GM19455 (cell line): Measurements from ENCODE around the gene CTNNA2.

Experiments
- ATAC-seq: cut with Tn5 transposase; IDR thresholded peaks from one replicate; pipeline ENCODE4 v1.9.1; 2021; ENCODE audit not compliant: unreplicated experiment

The CTNNA2 gene

GRCh38 chr2:79780781-79781180 is 267.9 kb downstream of the CTNNA2 start:
- no peak for ATAC-seq

DNA sequence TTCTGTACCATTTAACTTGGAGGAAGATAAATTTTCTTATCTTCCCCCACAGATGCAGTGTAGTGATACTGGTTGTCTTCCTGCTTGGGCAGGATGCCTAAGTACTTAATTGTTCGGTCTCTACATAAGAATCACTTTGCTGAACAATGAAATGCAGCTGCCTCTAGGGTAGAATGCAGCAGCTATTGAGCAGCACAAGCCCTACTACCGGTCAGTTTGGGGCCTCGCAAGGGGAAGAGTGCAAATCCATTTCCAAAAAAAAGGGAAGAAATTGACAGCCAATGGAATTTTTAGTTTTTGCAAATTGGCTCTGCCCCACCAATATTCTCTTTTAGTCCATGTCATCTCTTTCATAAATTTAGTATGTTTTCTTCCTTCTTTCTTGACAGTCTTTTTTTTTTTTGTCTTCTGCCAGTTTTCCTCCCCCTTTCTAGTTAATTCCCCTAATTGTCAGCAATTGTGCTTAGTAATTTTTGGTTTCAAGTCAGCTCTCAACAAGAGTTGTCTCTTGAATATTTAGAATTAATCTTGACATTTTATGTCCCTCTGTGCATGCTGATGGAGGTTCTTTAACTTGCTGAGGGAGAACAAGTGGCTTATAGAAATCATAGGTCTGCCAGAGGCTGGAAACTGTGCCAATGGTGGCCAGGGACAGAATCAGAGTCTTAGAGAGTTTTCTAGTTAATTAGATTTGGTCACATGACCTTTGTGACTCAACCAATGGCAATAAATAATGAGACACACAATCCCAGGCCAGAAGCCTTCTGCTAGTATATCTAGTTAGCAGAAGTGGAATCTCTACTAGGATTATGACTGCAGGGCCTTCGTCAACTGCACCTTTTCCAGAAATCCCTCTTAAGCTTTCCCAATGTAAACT is 270.0 kb downstream of the CTNNA2 start:
- ATAC-seq: no peak

- ATAC-seq: no peak
Measured at GRCh38 chr2:79788952-79789651, 276.3 kb downstream of the CTNNA2 start.

DNA sequence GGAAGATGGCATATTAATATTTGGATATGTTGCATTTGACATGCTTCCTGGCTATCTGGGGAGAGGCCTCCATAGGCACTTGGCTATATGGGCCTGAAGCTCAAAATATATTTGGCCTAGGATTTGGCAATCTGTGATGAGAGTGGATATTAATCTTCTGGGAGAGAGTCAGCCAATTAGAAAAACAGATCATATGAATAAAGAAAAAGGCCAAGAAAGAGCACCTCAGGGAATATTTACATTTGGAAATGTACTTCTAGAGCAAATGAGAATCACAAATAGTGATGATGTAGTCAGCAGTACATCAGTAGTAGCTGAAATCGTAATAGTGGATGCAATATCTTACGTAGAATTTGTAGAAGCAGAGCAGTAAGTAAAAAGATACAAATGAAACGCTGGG is 277.0 kb downstream of the CTNNA2 start:
- ATAC-seq: no peak

DNA sequence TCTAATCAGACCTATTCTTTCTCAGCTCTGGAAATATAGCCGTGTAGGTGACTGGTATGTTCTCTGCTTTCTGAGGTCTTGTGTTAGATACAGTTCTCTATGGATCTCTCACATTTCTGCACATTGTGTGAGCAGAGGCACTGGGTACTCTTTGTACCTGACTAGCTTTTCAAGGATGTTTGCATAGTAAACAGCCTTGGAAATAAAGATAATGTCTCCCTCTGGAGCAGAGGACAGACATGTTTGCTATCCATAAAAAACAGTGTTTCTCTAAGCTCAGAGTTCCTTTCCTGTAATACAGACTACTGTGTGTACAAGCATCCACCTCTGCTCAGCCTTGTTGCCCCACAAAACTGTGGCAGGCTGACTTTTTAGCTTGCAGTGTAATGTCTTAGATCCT is 279.2 kb downstream of the CTNNA2 start:
- no peak for ATAC-seq

GRCh38 chr2:79793006-79793405 is 280.2 kb downstream of the CTNNA2 start:
- ATAC-seq: no peak

DNA sequence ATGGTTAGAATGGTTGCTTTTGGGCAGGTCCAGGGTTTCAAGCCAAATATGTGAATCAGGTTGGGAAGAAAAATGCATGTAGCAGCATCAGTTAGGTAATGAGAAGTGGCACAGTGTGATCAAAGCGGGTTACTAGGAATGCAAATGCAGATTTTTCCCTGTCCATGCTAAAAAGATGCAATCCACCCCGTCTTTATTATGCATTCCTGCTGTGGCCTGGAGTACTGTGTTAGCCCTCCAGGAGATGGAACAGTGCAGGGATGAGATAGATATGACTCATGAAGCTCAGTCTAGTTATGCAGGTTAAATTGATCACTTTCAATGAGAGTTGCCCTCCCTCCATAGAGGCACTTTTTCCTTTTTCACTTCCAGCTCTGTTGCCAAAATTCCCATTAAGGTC is 283.8 kb downstream of the CTNNA2 start:
- ATAC-seq: no peak

DNA sequence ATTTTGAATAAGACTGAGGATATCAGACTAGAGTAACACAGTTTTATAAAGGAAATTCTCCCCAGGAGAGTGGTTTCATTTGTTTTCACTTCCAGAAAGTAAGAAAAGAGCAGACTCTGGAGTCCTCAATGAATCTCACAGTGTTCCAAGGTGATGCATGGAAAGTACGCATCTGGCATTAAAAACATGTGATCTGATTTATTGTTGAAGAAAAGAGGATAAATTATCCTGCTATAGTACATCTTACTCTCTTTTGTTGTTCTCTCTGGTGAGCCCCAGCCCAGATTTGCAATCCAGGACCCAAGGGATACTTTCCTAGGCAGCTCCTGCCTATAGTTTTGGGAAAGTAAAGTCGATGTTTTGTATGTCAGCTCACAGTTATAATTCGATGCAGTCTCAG is 285.9 kb downstream of the CTNNA2 start:
- ATAC-seq: no peak

DNA sequence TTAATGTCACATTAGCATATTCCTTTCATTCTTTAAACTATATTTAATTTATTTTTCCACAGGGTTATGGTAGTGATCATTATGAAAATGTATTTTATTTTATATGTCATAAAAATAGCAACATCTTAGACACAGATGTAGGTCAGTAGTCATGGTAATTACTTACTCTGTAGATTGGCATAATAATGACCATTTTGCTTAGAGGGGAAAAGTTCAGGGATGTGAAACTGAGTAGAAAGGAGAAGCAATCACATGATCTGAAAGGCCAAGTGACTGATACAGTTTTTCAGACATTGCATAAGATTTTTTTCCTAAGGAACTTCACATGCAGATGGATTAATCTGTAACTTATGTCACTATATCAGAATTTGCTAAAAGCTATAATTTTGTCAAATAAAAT is 286.9 kb downstream of the CTNNA2 start:
- ATAC-seq: no peak

GRCh38 chr2:79801082-79801481 is 288.2 kb downstream of the CTNNA2 start:
- no peak for ATAC-seq

- ATAC-seq: no peak
Measured at GRCh38 chr2:79817288-79817687, 304.4 kb downstream of the CTNNA2 start.

GRCh38 chr2:79820281-79820680 is 307.4 kb downstream of the CTNNA2 start:
- ATAC-seq: no peak

DNA sequence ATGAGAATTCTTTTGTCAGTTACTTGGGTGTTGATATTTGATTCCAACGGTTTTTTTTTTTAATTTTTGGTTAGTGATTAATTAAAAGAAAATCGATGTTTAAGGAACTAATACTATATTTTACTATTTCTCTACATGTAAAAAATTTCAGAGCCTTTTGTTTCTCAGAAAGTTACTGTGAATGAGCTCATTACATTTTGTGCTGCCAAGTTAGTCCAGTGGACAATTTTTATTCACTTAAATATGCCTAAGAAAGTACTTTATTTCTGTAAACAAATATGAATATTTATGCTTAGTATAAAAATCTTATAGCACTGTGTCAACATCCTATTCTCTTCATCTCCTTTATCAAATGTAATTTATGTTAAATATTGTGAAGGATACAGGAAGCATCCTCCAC is 309.3 kb downstream of the CTNNA2 start:
- no peak for ATAC-seq

DNA sequence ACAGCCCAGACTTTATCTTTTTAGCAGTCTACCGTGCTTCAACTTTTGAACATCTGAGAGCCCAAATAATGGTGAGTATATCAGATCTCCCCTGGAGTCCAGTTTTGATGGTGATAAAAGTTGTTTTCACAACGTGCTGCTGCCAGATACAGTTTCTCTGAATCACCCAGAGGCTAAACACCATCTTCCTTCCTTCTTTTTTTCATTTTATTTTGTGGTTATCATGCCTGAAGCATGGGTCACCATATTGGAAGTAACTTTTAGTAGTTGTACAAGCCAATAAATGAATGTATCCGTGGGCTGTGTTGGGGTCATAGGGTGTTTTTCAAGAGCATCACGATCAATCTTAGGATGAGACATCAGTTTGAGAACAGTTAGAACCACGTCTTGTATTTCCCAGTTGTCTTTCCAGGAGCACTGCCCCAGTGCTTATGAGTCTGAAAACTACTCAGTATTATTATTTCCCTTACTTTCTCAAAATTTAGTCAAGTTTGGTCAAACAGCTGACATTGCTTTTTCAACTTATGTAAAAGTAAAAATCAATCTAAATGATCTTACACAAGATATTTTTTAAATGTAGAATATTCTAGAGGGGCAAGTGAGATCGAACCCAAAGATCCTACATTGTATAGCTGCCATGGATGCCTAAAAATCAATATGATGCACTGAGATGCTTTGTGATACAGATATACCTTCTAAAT is 311.4 kb downstream of the CTNNA2 start:
- ATAC-seq: no peak

DNA sequence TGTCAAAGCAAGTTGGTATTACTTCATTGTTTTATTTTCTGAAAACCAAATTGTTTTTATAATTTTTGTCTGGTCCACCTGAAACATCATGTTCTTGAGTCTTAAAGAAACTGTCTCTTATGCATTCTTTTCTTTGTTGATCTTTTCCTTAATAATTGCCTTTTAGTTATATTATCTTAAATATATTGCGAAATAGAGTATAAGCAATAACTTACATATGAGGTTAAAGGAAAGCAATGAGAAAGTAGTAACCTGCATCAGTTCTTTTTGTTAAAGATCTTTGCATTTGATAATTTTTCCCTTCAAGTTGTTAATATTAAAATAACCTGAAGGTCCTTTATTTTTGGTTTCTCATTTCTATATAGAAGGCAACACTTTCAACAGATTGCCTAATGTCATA is 315.0 kb downstream of the CTNNA2 start:
- ATAC-seq: no peak

- no peak for ATAC-seq
Measured at GRCh38 chr2:79830501-79830900, 317.6 kb downstream of the CTNNA2 start.

DNA sequence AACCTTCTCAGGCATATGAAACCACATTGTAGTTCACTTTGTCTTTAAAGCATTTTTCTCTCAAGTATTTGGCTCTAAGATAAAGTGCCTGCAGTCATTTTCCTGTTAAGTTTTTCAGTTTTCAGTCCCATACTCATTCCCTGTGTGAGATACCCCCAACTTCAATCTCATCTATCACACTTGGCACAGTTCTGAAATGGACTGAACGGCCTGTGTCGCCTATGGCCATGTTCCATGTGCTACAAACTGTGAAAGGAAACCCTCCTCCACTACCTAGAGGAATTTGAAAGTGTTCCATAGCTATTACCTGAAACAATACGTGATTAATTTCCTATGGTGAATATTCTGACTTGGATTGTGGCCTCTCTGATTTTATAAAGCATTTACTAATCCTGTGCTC is 319.1 kb downstream of the CTNNA2 start:
- ATAC-seq: no peak

DNA sequence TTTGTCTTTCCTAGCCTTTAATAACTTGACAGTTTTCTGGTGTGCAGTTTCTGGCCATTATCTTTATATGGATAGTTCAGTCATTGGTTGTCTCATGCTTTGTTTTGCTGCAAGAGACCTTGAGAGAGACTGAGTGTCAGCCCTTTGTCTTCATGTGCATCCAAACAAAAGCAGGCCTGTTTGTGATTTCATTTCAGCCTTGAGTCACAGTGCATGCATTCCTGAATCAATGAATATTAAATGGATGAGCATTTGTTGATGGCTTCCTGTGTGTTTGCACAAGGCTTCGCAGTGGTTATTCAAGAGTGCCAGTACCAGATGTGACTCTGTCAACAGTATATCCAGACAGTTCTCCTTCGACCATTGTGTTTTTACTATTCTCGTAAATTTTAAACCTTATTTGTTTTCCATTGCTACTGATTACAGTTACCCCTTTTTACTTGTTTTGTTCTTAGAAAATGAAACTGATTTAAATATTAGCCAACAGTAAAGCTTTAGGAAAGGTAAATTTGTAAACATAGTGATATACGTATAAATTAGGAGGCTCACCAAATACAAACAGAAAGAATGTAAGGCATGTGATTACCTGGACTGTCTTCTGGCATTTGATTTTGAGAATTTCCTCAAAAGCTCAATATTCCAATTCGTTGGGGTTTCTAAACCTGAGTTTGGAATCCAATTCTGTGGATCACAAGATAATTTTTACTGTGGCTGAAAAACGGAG is 319.8 kb downstream of the CTNNA2 start:
- ATAC-seq: no peak

DNA sequence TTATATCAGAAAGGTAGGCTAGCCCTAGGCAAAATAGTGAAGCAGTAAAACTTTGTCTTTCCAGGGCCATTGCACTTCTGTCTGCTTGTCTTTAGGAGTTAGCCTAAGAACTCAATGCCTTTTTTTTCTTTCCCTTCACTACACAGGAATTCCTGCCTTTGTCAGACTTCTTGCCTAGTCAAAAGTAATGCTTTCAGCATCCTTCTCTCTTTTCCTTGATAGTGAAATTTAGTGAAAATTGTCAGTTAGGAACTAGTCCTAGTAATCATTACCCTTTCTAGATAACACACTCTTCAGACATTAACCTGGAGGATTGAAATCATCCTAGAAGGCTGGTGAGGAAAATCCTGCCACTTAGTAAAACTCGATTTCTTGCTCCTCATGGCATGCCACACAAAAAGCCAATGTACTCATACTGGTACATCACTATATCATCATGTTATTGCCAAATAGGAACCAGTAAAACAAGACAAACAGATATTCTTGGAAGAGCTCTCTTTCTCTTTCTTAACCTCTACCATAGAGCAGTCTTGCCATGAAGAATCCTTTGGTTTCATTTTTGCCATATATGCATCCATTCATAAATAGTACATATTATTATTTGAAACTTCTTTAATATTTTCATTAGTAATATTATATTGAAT is 320.5 kb downstream of the CTNNA2 start:
- no peak for ATAC-seq

DNA sequence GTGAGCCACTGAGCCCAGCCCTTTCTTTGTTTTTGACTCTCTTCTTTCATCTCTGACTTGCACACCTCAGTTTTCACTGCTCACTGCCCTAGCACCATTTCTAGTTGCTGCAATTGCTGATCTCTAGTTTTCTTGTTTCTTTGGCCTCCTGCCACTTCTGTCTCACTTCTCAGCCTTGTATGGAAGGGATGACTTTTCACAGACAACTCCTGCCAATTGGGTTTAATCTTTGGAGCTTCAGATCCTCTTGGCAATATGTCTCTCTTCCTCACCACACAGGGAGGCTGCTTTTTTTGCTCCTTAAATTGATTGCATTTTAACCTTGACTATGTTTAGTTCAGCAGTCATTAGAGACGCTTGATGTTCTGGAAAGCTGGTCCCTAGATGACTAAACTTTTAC is 323.1 kb downstream of the CTNNA2 start:
- no peak for ATAC-seq

GRCh38 chr2:79844011-79844410 is 331.2 kb downstream of the CTNNA2 start:
- no peak for ATAC-seq
